Keratinocyte (primary cell): ENCODE results near the gene EYA4. TPM values are rescaled to one million over a fixed set of nuclear protein-coding genes. Genes with fewer than 3 reads are reported as not detected.

Experiments used
- DNase-seq: peaks from one replicate; pipeline ENCODE4 v3.0.0-alpha.2; 2011; ENCODE audit warnings: low read depth, missing footprints, low spot score
- FAIRE-seq: peaks from 2 replicates; lab custom pipeline; 2011; peaks lifted over from hg19 to GRCh38; lab: Jason Lieb, UNC
- H2AFZ ChIP-seq: 2 replicates; pipeline ENCODE4 v1.6.0; 2012; ENCODE audit warnings: low read length, control low read depth, inconsistent platforms; ENCODE audit not compliant: control insufficient read depth
- H3K27ac ChIP-seq: 2 replicates; pipeline ENCODE4 v1.5.1; 2011; ENCODE audit warnings: low read length; ENCODE audit not compliant: control insufficient read depth, insufficient read depth
- H3K27me3 ChIP-seq: 3 replicates; pipeline ENCODE4 v1.6.0; 2011; ENCODE audit warnings: low read length; ENCODE audit not compliant: control insufficient read depth, insufficient read depth; ENCODE audit errors: extremely low read depth
- H3K36me3 ChIP-seq, 2 experiments: 2 replicates in 1 of 2; 3 replicates in 1 of 2; pipeline ENCODE4 v1.5.1; 2011; ENCODE audit warnings: low read length in 2 of 2, mild to moderate bottlenecking in 1 of 2; ENCODE audit not compliant: control insufficient read depth in 2 of 2, insufficient read depth in 2 of 2; ENCODE audit errors: extremely low read depth in 1 of 2
- H3K4me1 ChIP-seq: 3 replicates; pipeline ENCODE4 v1.5.1; 2011; ENCODE audit warnings: low read length; ENCODE audit not compliant: control insufficient read depth, insufficient read depth; ENCODE audit errors: extremely low read depth
- H3K4me2 ChIP-seq: 3 replicates; pipeline ENCODE4 v1.6.0; 2011; ENCODE audit warnings: low read depth, low read length; ENCODE audit not compliant: control insufficient read depth, insufficient read depth; ENCODE audit errors: extremely low read depth
- H3K4me3 ChIP-seq, 3 experiments: fragments of 200-600 bp in 1 of 3; sonication (generic) in 1 of 3; 2 replicates in 2 of 3; 3 replicates in 1 of 3; pipeline ENCODE4 v1.5.1; 2011 to 2016; ENCODE audit warnings: low read length in 3 of 3, mild to moderate bottlenecking in 3 of 3, control low read depth in 2 of 3, inconsistent platforms in 1 of 3, low read depth in 1 of 3, mixed read lengths in 1 of 3, mixed run types in 1 of 3, moderate library complexity in 1 of 3; ENCODE audit not compliant: control insufficient read depth in 2 of 3, insufficient read depth in 2 of 3; ENCODE audit errors: extremely low read depth in 1 of 3
- H3K79me2 ChIP-seq: 2 replicates; pipeline ENCODE4 v1.6.0; 2012; ENCODE audit warnings: low read length; ENCODE audit not compliant: control insufficient read depth, insufficient read depth
- H3K9ac ChIP-seq: 3 replicates; pipeline ENCODE4 v1.6.0; 2011; ENCODE audit warnings: low read length; ENCODE audit not compliant: control insufficient read depth, insufficient read depth; ENCODE audit errors: extremely low read depth
- H3K9me1 ChIP-seq: 3 replicates; pipeline ENCODE4 v1.6.0; 2011; ENCODE audit warnings: low read length; ENCODE audit not compliant: control insufficient read depth, insufficient read depth; ENCODE audit errors: extremely low read depth
- H3K9me3 ChIP-seq: 2 replicates; pipeline ENCODE4 v1.5.1; 2012; ENCODE audit warnings: low read depth, low read length; ENCODE audit not compliant: control insufficient read depth
- H4K20me1 ChIP-seq: 3 replicates; pipeline ENCODE4 v1.6.0; 2011; ENCODE audit warnings: low read length; ENCODE audit not compliant: control insufficient read depth, insufficient read depth; ENCODE audit errors: extremely low read depth
- EZH2 ChIP-seq: IDR thresholded peaks from one replicate; pipeline ENCODE4 v1.6.1; 2012; ENCODE audit warnings: inconsistent platforms, mild to moderate bottlenecking, low read length, moderate library complexity
- dilution Hi-C: fragments of 300-500 bp; cut with MboI; formaldehyde crosslinking; loops from one replicate; pipeline ENCODE4 v1.7.0; 2020; ENCODE audit warnings: low sequenced_read_pairs; ENCODE audit not compliant: extremely low pct_ligation_motif_present
- polyA plus RNA-seq, 5 experiments: library from polyadenylated mRNA; depleted of rRNA in 3 of 5; stranded (reverse) in 3 of 5; stranded (forward) in 1 of 5; unstranded in 1 of 5; fragments of >200 nt; gene quantifications; 1 replicate in 1 of 5; 2 replicates in 3 of 5; 3 replicates in 1 of 5; pipeline versions ENCODE4 v1.2.1 to v1.2.3, GENCODE V29; 2011 to 2012; ENCODE audit warnings: missing spikeins in 2 of 5, low read depth in 1 of 5, low replicate concordance in 1 of 5
- TF ChIP-seq, protein P1 (sequence below), 3 experiments: IDR thresholded peaks in 1 of 3; conservative IDR thresholded peaks in 1 of 3; optimal IDR thresholded peaks in 1 of 3; 2 replicates in 2 of 3; 3 replicates in 1 of 3; pipeline versions ENCODE3 to v1.5.1; 2011; ENCODE audit warnings: low read length in 3 of 3, mild to moderate bottlenecking in 3 of 3, moderate library complexity in 2 of 3, control low read depth in 1 of 3, inconsistent platforms in 1 of 3; ENCODE audit not compliant: insufficient read depth in 2 of 3; ENCODE audit errors: extremely low read depth in 1 of 3

Gene EYA4
- polyA plus RNA-seq, 1 donor (not counting 4 experiments of a cell fraction or from before 2014, with no cell fraction given) = 0.01 TPM

GRCh38 chr6:133202610-133203343, 38.4 kb upstream of the EYA4 start:
- Histone ChIP-seq H4K20me1 (no peaks in the 10 kb centered on the region), H3K27me3 (no peaks in the 10 kb centered on the region), H3K4me3 (no peak overlapping the region), H2AFZ (no peak overlapping the region), H3K79me2 (no peaks in the 10 kb centered on the region), H3K9me1 (no peaks in the 10 kb centered on the region), H3K4me2 (no peak overlapping the region), H3K9me3 (no peaks in the 10 kb centered on the region), H3K9ac (no peak overlapping the region), H3K4me1 (peaks cover 9% of the 10 kb centered on the region), H3K27ac (no peak overlapping the region), H3K36me3 (no peaks in the 10 kb centered on the region)
- DNase-seq = no peak
- dilution Hi-C loops = no loop called here
- no peak for FAIRE-seq
- TF ChIP-seq, protein P1, sequence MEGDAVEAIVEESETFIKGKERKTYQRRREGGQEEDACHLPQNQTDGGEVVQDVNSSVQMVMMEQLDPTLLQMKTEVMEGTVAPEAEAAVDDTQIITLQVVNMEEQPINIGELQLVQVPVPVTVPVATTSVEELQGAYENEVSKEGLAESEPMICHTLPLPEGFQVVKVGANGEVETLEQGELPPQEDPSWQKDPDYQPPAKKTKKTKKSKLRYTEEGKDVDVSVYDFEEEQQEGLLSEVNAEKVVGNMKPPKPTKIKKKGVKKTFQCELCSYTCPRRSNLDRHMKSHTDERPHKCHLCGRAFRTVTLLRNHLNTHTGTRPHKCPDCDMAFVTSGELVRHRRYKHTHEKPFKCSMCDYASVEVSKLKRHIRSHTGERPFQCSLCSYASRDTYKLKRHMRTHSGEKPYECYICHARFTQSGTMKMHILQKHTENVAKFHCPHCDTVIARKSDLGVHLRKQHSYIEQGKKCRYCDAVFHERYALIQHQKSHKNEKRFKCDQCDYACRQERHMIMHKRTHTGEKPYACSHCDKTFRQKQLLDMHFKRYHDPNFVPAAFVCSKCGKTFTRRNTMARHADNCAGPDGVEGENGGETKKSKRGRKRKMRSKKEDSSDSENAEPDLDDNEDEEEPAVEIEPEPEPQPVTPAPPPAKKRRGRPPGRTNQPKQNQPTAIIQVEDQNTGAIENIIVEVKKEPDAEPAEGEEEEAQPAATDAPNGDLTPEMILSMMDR (optimal IDR thresholded peaks at IDR 0.05 in 1 of 3, IDR thresholded peaks at IDR 0.05 in 1 of 3, conservative IDR thresholded peaks at IDR 0.05 in 1 of 3; ENCODE audit: extremely low read depth in 1 of 3, insufficient read depth in 2 of 3, low read length in 3 of 3) = no peak
- TF ChIP-seq EZH2 = no peak

DNA sequence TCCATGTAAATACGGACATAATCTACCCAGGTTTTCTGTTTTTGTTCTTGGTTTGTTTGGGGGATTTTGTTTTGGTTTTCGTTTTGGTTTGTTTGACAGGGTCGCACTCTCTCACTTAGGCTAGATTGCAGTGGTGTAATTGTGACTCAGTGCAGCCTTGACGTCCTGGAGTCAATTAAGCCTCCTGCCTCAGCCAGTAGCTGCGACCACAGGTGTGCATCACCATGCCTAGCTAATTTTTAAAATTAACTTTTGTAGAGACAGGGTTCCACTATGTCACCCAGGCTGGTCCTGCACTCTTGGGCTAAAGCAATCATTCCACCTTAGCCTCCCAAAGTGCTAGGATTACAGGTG, 37.8 kb upstream of the EYA4 start:
- H3K4me2 ChIP-seq = no peak overlapping the region
- H3K27me3 ChIP-seq = no peaks in the 10 kb centered on the region
- H3K9me3 ChIP-seq = no peaks in the 10 kb centered on the region
- no peak overlapping the region for H3K4me3 ChIP-seq
- DNase-seq (no peak), FAIRE-seq (no peak)
- no peaks in the 10 kb centered on the region for H3K36me3 ChIP-seq
- no peaks in the 10 kb centered on the region for H3K9me1 ChIP-seq
- H3K9ac ChIP-seq = no peak overlapping the region
- H3K79me2 ChIP-seq = no peaks in the 10 kb centered on the region
- no peak overlapping the region for H3K27ac ChIP-seq
- H2AFZ ChIP-seq = no peak overlapping the region
- H3K4me1 ChIP-seq = peaks cover 9% of the 10 kb centered on the region
- H4K20me1 ChIP-seq = no peaks in the 10 kb centered on the region
- dilution Hi-C loops = no loop called here
- TF ChIP-seq EZH2 = no peak
- TF ChIP-seq, protein P1 (optimal IDR thresholded peaks at IDR 0.05 in 1 of 3, IDR thresholded peaks at IDR 0.05 in 1 of 3, conservative IDR thresholded peaks at IDR 0.05 in 1 of 3; ENCODE audit: extremely low read depth in 1 of 3, insufficient read depth in 2 of 3, low read length in 3 of 3) = no peak
